ENCODE results near the gene SGSM2. TPM values are rescaled to one million over a fixed set of nuclear protein-coding genes. Genes with fewer than 3 reads are reported as not detected.

Gene SGSM2
- total RNA-seq, 5 donors from 2014 or later (not counting 1 experiment from before 2014, with no cell fraction given) = 124 to 172 (median 160) TPM

- Histone ChIP-seq H3K27ac (ENCODE audit: low read length) (no peak overlapping the region), H3K27me3 (replicated peaks in 1 of 2; ENCODE audit: control insufficient read depth in 2 of 2, extremely low read depth in 1 of 2, insufficient read depth in 2 of 2, low read length in 1 of 2) (no peaks in the 10 kb centered on the region), H3K9me3 (no peaks in the 10 kb centered on the region), H3K4me3 (ENCODE audit: control insufficient read depth in 1 of 2, extremely low read depth in 1 of 2, low read length in 1 of 2) (no peak overlapping the region), H3K36me3 (ENCODE audit: control insufficient read depth in 2 of 2, extremely low read depth in 1 of 2, insufficient read depth in 1 of 2, low read length in 1 of 2) (peaks cover 28 to 40% of the 10 kb centered on the region in 2 donors), H3K4me1 (ENCODE audit: control insufficient read depth in 1 of 2, extremely low read depth in 1 of 2, insufficient read depth in 2 of 2, low read length in 2 of 2) (no peaks in the 10 kb centered on the region)
- no peak for DNase-seq
- Mint-ChIP-seq H3K27me3 (no peaks in the 10 kb centered on the region), H3K27ac (no peak overlapping the region), H3K9me3 (no peaks in the 10 kb centered on the region), H3K4me1 (no peaks in the 10 kb centered on the region), H3K36me3 (peaks cover 13% of the 10 kb centered on the region), H3K4me3 (no peak overlapping the region)
- ChIA-PET POLR2A (interaction anchor here in 1 of 2 donors (0.6 kb wide), 1 partner anchor 406 kb away, joined by 3 read pairs; no protein-coding TSS in a partner anchor), CTCF (no interaction called here)
- 100% methylated on average over 4 of the region's 8 CpGs for WGBS (ENCODE audit: insufficient coverage)
- no peak for ATAC-seq (replicated peaks in 1 of 4)
Measured at GRCh38 chr17:2368359-2368758, 31.1 kb downstream of the SGSM2 start.

GRCh38 chr17:2369039-2369438 is 31.7 kb downstream of the SGSM2 start:
- H3K9me3 Mint-ChIP-seq = no peaks in the 10 kb centered on the region
- CTCF ChIA-PET = interaction anchor here in 1 of 2 donors (0.9 kb wide), 1 partner anchor 16 kb away, joined by 4 read pairs; no protein-coding TSS in a partner anchor
- peaks cover 13% of the 10 kb centered on the region for H3K36me3 Mint-ChIP-seq
- H3K27ac Mint-ChIP-seq = no peak overlapping the region
- Histone ChIP-seq H3K27ac (ENCODE audit: low read length) (no peak overlapping the region), H3K4me3 (ENCODE audit: control insufficient read depth in 1 of 2, extremely low read depth in 1 of 2, low read length in 1 of 2) (no peak overlapping the region), H3K27me3 (replicated peaks in 1 of 2; ENCODE audit: control insufficient read depth in 2 of 2, extremely low read depth in 1 of 2, insufficient read depth in 2 of 2, low read length in 1 of 2) (no peaks in the 10 kb centered on the region), H3K4me1 (ENCODE audit: control insufficient read depth in 1 of 2, extremely low read depth in 1 of 2, insufficient read depth in 2 of 2, low read length in 2 of 2) (no peaks in the 10 kb centered on the region), H3K36me3 (ENCODE audit: control insufficient read depth in 2 of 2, extremely low read depth in 1 of 2, insufficient read depth in 1 of 2, low read length in 1 of 2) (peaks cover 28 to 34% of the 10 kb centered on the region in 2 donors), H3K9me3 (no peaks in the 10 kb centered on the region)
- DNase-seq (no peak), ATAC-seq (replicated peaks in 1 of 4) (no peak)
- H3K27me3 Mint-ChIP-seq = no peaks in the 10 kb centered on the region
- WGBS (ENCODE audit: insufficient coverage) = 97% methylated on average over 3 of the region's 5 CpGs
- POLR2A ChIA-PET = no interaction called here
- H3K4me3 Mint-ChIP-seq = no peak overlapping the region
- H3K4me1 Mint-ChIP-seq = no peaks in the 10 kb centered on the region

GRCh38 chr17:2369551-2370210 is 32.4 kb downstream of the SGSM2 start:
- Histone ChIP-seq H3K4me3 (ENCODE audit: control insufficient read depth in 1 of 2, extremely low read depth in 1 of 2, low read length in 1 of 2) (no peak overlapping the region), H3K36me3 (ENCODE audit: control insufficient read depth in 2 of 2, extremely low read depth in 1 of 2, insufficient read depth in 1 of 2, low read length in 1 of 2) (peaks cover 28% of the 10 kb centered on the region in 2 donors), H3K9me3 (no peaks in the 10 kb centered on the region), H3K4me1 (ENCODE audit: control insufficient read depth in 1 of 2, extremely low read depth in 1 of 2, insufficient read depth in 2 of 2, low read length in 2 of 2) (no peaks in the 10 kb centered on the region), H3K27ac (ENCODE audit: low read length) (no peak overlapping the region), H3K27me3 (replicated peaks in 1 of 2; ENCODE audit: control insufficient read depth in 2 of 2, extremely low read depth in 1 of 2, insufficient read depth in 2 of 2, low read length in 1 of 2) (no peaks in the 10 kb centered on the region)
- no peak overlapping the region for H3K27ac Mint-ChIP-seq
- CTCF ChIA-PET = interaction anchor here (0.6 to 0.9 kb wide), 2 partner anchors 16 to 19 kb away, joined by 4 read pairs; no protein-coding TSS in a partner anchor
- DNase-seq = no peak
- no peaks in the 10 kb centered on the region for H3K4me1 Mint-ChIP-seq
- peaks cover 9% of the 10 kb centered on the region for H3K36me3 Mint-ChIP-seq
- WGBS (ENCODE audit: insufficient coverage) = 90% methylated on average over 19 of the region's 20 CpGs
- H3K27me3 Mint-ChIP-seq = no peaks in the 10 kb centered on the region
- POLR2A ChIA-PET = no interaction called here
- H3K9me3 Mint-ChIP-seq = no peaks in the 10 kb centered on the region
- no peak for ATAC-seq (replicated peaks in 1 of 4)
- H3K4me3 Mint-ChIP-seq = no peak overlapping the region

- Mint-ChIP-seq H3K27ac (no peak overlapping the region), H3K36me3 (peaks cover 9% of the 10 kb centered on the region), H3K27me3 (no peaks in the 10 kb centered on the region), H3K4me1 (no peaks in the 10 kb centered on the region), H3K4me3 (no peak overlapping the region), H3K9me3 (no peaks in the 10 kb centered on the region)
- ATAC-seq (replicated peaks in 1 of 4) (no peak), DNase-seq (no peak)
- H3K4me3 ChIP-seq (ENCODE audit: control insufficient read depth in 1 of 2, extremely low read depth in 1 of 2, low read length in 1 of 2) = no peak overlapping the region
- 90% methylated on average over 10 of the region's 11 CpGs for WGBS (ENCODE audit: insufficient coverage)
- H3K27ac ChIP-seq (ENCODE audit: low read length) = no peak overlapping the region
- H3K9me3 ChIP-seq = no peaks in the 10 kb centered on the region
- no peaks in the 10 kb centered on the region for H3K4me1 ChIP-seq (ENCODE audit: control insufficient read depth in 1 of 2, extremely low read depth in 1 of 2, insufficient read depth in 2 of 2, low read length in 2 of 2)
- CTCF ChIA-PET = interaction anchor here in 1 of 2 donors (0.6 kb wide), 1 partner anchor 19 kb away, joined by 4 read pairs; no protein-coding TSS in a partner anchor
- peaks cover 23 to 24% of the 10 kb centered on the region in 2 donors for H3K36me3 ChIP-seq (ENCODE audit: control insufficient read depth in 2 of 2, extremely low read depth in 1 of 2, insufficient read depth in 1 of 2, low read length in 1 of 2)
- H3K27me3 ChIP-seq (replicated peaks in 1 of 2; ENCODE audit: control insufficient read depth in 2 of 2, extremely low read depth in 1 of 2, insufficient read depth in 2 of 2, low read length in 1 of 2) = no peaks in the 10 kb centered on the region
- POLR2A ChIA-PET = interaction anchor here in 1 of 2 donors (0.6 kb wide), 1 partner anchor 47 kb away, joined by 4 read pairs; no protein-coding TSS in a partner anchor
Measured at GRCh38 chr17:2370211-2370589, 32.9 kb downstream of the SGSM2 start.

GRCh38 chr17:2371183-2372130 is 34.2 kb downstream of the SGSM2 start:
- POLR2A ChIA-PET = no interaction called here
- no peak for ATAC-seq (replicated peaks in 1 of 4)
- CTCF ChIA-PET = no interaction called here
- H3K36me3 Mint-ChIP-seq = peaks cover 13% of the 10 kb centered on the region
- no peaks in the 10 kb centered on the region for H3K4me1 Mint-ChIP-seq
- Histone ChIP-seq H3K4me1 (ENCODE audit: control insufficient read depth in 1 of 2, extremely low read depth in 1 of 2, insufficient read depth in 2 of 2, low read length in 2 of 2) (no peaks in the 10 kb centered on the region), H3K27me3 (replicated peaks in 1 of 2; ENCODE audit: control insufficient read depth in 2 of 2, extremely low read depth in 1 of 2, insufficient read depth in 2 of 2, low read length in 1 of 2) (no peaks in the 10 kb centered on the region), H3K36me3 (ENCODE audit: control insufficient read depth in 2 of 2, extremely low read depth in 1 of 2, insufficient read depth in 1 of 2, low read length in 1 of 2) (peaks cover 27 to 28% of the 10 kb centered on the region in 2 donors), H3K9me3 (no peaks in the 10 kb centered on the region), H3K4me3 (ENCODE audit: control insufficient read depth in 1 of 2, extremely low read depth in 1 of 2, low read length in 1 of 2) (no peak overlapping the region), H3K27ac (ENCODE audit: low read length) (no peak overlapping the region)
- H3K4me3 Mint-ChIP-seq = no peak overlapping the region
- no peaks in the 10 kb centered on the region for H3K27me3 Mint-ChIP-seq
- H3K9me3 Mint-ChIP-seq = no peaks in the 10 kb centered on the region
- H3K27ac Mint-ChIP-seq = no peak overlapping the region
- WGBS (ENCODE audit: insufficient coverage) = 93% methylated on average over 19 of the region's 30 CpGs
- DNase-seq = no peak

- H3K27ac ChIP-seq (ENCODE audit: low read length) = no peak overlapping the region
- no peak overlapping the region for H3K4me3 Mint-ChIP-seq
- no peaks in the 10 kb centered on the region for H3K4me1 ChIP-seq (ENCODE audit: control insufficient read depth in 1 of 2, extremely low read depth in 1 of 2, insufficient read depth in 2 of 2, low read length in 2 of 2)
- H3K9me3 Mint-ChIP-seq = no peaks in the 10 kb centered on the region
- no peaks in the 10 kb centered on the region for H3K9me3 ChIP-seq
- H3K4me1 Mint-ChIP-seq = no peaks in the 10 kb centered on the region
- WGBS (ENCODE audit: insufficient coverage) = 94% methylated on average over 26 of the region's 26 CpGs
- H3K36me3 Mint-ChIP-seq = peaks cover 8% of the 10 kb centered on the region
- H3K27ac Mint-ChIP-seq = no peak overlapping the region
- no peaks in the 10 kb centered on the region for H3K27me3 Mint-ChIP-seq
- H3K36me3 ChIP-seq (ENCODE audit: control insufficient read depth in 2 of 2, extremely low read depth in 1 of 2, insufficient read depth in 1 of 2, low read length in 1 of 2) = peaks cover 23 to 32% of the 10 kb centered on the region in 2 donors
- ChIA-PET CTCF (no interaction called here), POLR2A (no interaction called here)
- H3K27me3 ChIP-seq (replicated peaks in 1 of 2; ENCODE audit: control insufficient read depth in 2 of 2, extremely low read depth in 1 of 2, insufficient read depth in 2 of 2, low read length in 1 of 2) = no peaks in the 10 kb centered on the region
- no peak overlapping the region for H3K4me3 ChIP-seq (ENCODE audit: control insufficient read depth in 1 of 2, extremely low read depth in 1 of 2, low read length in 1 of 2)
- DNase-seq (no peak), ATAC-seq (replicated peaks in 1 of 4) (no peak)
Measured at GRCh38 chr17:2372180-2372579, 34.9 kb downstream of the SGSM2 start.
